ENCODE data around the gene RFC4. TPM values are rescaled to one million over a fixed set of nuclear protein-coding genes. Genes with fewer than 3 reads are reported as not detected.

RFC4 gene
- total and polyA plus RNA-seq, 2 donors (not counting 3 experiments of a cell fraction or from before 2014, with no cell fraction given) = 6.2 to 33.7 TPM

GRCh38 chr3:186779204-186779603 lies 27.1 kb downstream of the RFC4 start:
- DNase-seq (ENCODE audit: low read depth, low spot score) (no peak), FAIRE-seq (no peak)
- Histone ChIP-seq H2AFZ (ENCODE audit: low read depth, low read length) (no peak overlapping the region), H3K79me2 (ENCODE audit: control insufficient read depth, insufficient read depth, low read length) (peaks cover 8% of the 10 kb centered on the region), H3K27ac (ENCODE audit: insufficient read depth, low read depth, low read length) (no peak overlapping the region), H3K36me3 (ENCODE audit: control insufficient read depth in 2 of 2, extremely low read depth in 1 of 2, insufficient read depth in 2 of 2, low read length in 2 of 2) (no peaks in the 10 kb centered on the region), H3K4me2 (ENCODE audit: insufficient read depth, low read length) (no peak overlapping the region), H4K20me1 (replicated peaks; ENCODE audit: control insufficient read depth, extremely low read depth, insufficient read depth, low read length) (no peaks in the 10 kb centered on the region), H3K27me3 (ENCODE audit: control insufficient read depth in 2 of 2, insufficient read depth in 2 of 2, low read length in 2 of 2) (no peaks in the 10 kb centered on the region), H3K9me3 (replicated peaks; ENCODE audit: control insufficient read depth, insufficient read depth, low read length) (no peaks in the 10 kb centered on the region), H3K4me3 (replicated peaks in 1 of 3; ENCODE audit: insufficient read depth in 1 of 3, low read depth in 1 of 3, low read length in 3 of 3) (no peak overlapping the region), H3K9ac (replicated peaks; ENCODE audit: extremely low read depth, insufficient read depth, low read length) (no peak overlapping the region), H3K4me1 (ENCODE audit: control insufficient read depth, extremely low read depth, insufficient read depth, low read length) (peaks cover 4% of the 10 kb centered on the region), H3K9me1 (replicated peaks; ENCODE audit: control insufficient read depth, extremely low read depth, insufficient read depth, low read length) (no peaks in the 10 kb centered on the region)
- intact Hi-C loops (cut with micrococcal nuclease) = no loop called here
- dilution Hi-C loops (cut with MboI; ENCODE audit: extremely low pct_ligation_motif_present, low sequenced_read_pairs) = no loop called here
- TF ChIP-seq EZH2 (IDR thresholded peaks at IDR 0.05; ENCODE audit: borderline replicate concordance, low read depth, low read length, severe bottlenecking) (no peak), CTCF (IDR thresholded peaks at IDR 0.05; ENCODE audit: extremely low read depth in 1 of 2, insufficient read depth in 1 of 2, low read depth in 1 of 2, low read length in 2 of 2) (no peak), POLR2AphosphoS5 (IDR thresholded peaks at IDR 0.05; ENCODE audit: insufficient read depth, low read depth, low read length) (no peak), POLR2A (IDR thresholded peaks at IDR 0.05; ENCODE audit: low read depth, low read length) (no peak), GATA2 (IDR thresholded peaks at IDR 0.05; ENCODE audit: insufficient read depth, insufficient read length, low read depth, low read length) (no peak), JUN (IDR thresholded peaks at IDR 0.05; ENCODE audit: borderline replicate concordance, insufficient read depth, insufficient read length, low read depth) (no peak), MAX (IDR thresholded peaks at IDR 0.05; ENCODE audit: insufficient read depth, insufficient read length) (no peak), FOS (IDR thresholded peaks at IDR 0.05; ENCODE audit: borderline replicate concordance, insufficient read depth, low read length) (no peak), MYC (IDR thresholded peaks at IDR 0.05; ENCODE audit: low read depth, low read length) (no peak)
- CTCF ChIA-PET = no interaction called here
- no TSS peak for BruUV-seq (replicated peaks)
- POLR2A ChIA-PET = no interaction called here

All from endothelial cell of umbilical vein (primary cell).